HG03097 (cell line): Measurements from ENCODE around the gene MAP1B.

Experiments
- ATAC-seq: cut with Tn5 transposase; IDR thresholded peaks from one replicate; pipeline ENCODE4 v1.9.1; 2021; ENCODE audit not compliant: unreplicated experiment, low FRiP score

The MAP1B gene

DNA sequence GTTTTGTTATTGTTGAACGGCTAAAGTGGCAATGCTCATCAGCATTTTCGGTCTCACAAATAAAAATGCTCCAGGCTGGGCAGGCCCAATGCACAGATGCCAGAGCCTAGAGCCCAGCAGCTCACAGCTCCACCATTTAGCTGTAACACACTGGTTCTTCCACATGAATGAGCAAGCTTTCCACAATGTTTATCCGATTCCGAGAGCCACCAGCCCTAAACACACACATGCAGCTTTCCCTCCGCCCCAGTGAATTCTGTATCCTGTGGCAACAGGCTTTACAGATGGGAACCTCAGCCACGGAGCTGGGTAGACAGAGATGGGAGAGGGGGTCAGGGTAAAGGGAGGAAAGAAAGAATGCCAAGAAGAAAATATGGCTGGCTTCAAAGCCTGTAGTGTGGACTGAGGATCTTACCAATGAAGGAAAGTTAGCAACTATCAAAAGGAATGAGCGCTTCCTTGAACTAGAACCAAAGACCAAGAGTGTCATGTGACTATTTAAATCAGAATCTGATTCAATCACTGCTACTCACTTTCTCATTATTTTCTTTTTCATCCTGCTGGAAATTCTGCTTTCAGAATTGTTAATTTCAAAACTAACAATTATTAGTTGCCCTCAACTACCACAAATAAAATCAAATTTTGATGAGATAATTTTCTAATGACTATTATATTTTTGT lies 135.7 kb downstream of the MAP1B start:
- no peak for ATAC-seq

DNA sequence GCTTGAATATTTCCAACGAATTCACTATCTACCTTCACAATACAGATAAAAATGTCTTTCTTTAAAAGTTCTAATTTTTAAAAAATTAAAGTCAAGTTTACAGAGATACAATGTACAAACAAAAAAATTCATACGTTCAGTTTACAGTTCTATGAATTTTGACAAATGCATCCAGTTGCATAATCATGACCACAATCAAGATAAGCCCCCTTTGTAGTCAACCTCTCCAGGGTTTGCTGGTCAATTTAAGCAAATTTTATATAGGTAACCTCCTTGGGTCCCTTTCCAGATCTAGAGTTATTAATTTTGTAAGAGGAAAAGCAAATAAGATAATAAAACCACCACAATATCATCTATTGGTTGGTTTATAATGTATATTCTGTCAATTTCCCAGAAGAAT lies 136.4 kb downstream of the MAP1B start:
- no peak for ATAC-seq

DNA sequence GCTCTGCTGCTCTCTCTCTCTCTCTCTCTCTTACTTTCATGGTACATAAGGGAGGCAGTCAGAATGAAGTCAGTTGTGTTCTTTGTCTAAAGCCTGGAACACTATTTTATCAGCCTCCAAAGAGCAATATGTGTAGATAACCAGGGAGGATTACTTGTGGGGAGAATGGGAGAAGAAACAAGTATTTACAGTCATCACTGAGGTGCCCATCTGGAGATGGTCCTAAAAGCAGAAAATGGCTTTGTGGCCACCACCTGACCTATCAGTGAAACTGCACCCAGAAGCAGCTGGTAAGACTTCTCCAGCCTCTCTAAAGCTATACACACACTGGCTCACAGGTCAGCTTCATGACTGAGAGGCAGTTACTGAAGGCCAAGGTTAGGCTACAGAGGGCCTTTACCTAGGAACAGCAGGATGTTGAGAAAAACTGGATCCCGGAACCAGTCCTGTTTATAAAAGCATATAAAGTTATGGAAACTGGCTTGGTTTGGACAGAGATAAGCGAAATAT lies 137.6 kb downstream of the MAP1B start:
- peak; percentile 88 for ATAC-seq

GRCh38 chr5:72245546-72245945 lies 138.3 kb downstream of the MAP1B start:
- ATAC-seq = no peak

GRCh38 chr5:72245951-72246532 lies 138.8 kb downstream of the MAP1B start:
- ATAC-seq = no peak

DNA sequence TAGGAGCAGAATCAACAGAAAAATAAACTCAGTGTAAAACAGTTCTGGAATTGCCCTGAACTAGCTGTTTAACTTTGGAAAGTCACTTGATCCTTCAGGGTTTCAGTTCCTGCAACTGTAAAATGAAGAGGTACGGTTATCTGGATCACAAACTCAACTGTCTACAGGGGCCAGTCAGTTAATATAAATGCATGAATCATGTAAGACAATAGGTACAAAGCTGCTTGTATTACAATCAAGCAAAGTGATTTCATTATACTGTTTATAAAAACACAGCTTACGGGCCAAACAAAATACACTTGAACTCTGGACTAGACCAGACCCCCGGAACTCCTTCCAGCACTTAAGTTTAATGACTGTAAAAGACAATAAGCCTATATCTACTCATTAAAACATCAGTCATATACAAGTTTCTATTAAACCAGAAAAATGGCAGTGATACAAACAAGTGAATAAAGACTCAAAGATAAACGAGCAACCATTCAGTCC lies 139.7 kb downstream of the MAP1B start:
- no peak for ATAC-seq

- no peak for ATAC-seq
Measured at GRCh38 chr5:72248410-72248981, 141.2 kb downstream of the MAP1B start.

- no peak for ATAC-seq
Measured at GRCh38 chr5:72251386-72251785, 144.1 kb downstream of the MAP1B start.

DNA sequence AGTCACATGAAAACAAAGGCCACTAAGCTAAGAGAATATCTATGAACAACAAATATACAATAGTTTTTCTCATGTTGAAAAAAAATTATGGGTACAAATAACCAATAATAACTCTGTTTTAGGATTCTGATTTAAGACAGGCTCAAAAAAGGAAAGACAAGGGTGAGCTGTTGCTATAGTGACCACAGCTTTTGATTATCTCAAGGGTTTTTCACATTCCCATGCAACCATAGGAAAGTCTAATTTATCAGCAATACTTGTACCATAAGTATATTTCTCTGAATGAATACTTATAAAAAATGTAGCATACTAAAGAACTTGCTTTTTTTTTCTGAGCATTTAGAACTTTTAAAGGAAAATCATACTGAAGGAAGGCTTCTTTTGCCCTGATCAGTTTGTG lies 144.7 kb downstream of the MAP1B start:
- no peak for ATAC-seq

- ATAC-seq = no peak
Measured at GRCh38 chr5:72252574-72253155, 145.4 kb downstream of the MAP1B start.

GRCh38 chr5:72255237-72255636 lies 148.0 kb downstream of the MAP1B start:
- no peak for ATAC-seq

- ATAC-seq = no peak
Measured at GRCh38 chr5:72255670-72256069, 148.4 kb downstream of the MAP1B start.

DNA sequence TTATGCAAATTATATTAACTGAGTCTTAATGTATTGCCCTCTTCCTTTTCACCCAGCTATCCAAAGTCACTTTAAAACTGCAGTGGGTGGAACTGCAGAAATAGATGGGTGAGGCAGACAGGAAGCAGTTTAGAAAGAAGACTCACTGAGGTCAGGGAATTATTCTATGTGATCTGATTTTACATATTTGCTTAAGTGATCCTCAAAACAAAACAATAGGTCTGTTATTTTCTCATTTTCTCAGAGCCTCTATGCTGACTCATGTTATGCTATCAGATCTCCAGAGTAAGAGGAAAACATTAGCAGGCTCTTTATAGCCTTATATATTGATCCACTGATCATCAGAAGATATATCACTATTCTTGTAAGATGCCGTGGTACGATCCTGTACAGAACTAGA lies 149.3 kb downstream of the MAP1B start:
- no peak for ATAC-seq
